HCT116 (cell line): ENCODE results near the gene ITIH3. TPM values are rescaled to one million over a fixed set of nuclear protein-coding genes. Genes with fewer than 3 reads are reported as not detected.

Experiments
- ATAC-seq: fragments of 200-7000 bp; cut with Tn5 transposase; 2 replicates; pipeline ENCODE4 v1.9.1; 2020; ENCODE audit warnings: mild to moderate bottlenecking, moderate library complexity
- BruUV-seq: library from RNA; stranded (reverse); fragments of 400-500 nt; replicated peaks from 2 replicates; lab custom pipeline; 2021; lab: Mats Ljungman, UMichigan
- CTCF ChIA-PET: fragments of 300-600 bp; sonication (Branson Sonifier 250); formaldehyde crosslinking; loops from one replicate; lab custom pipeline; 2021; ENCODE audit warnings: antibody characterized with exemption; lab: Charles Lee
- POLR2A ChIA-PET: fragments of 300-600, 350-600 bp; sonication (Branson Sonifier 250); formaldehyde crosslinking; loops from one replicate; lab custom pipeline; 2021; ENCODE audit warnings: antibody characterized with exemption; lab: Charles Lee
- RAD21 ChIA-PET, 2 experiments: fragments of 300-600 bp; sonication (Branson Sonifier 250); formaldehyde crosslinking; loops; one replicate each; lab custom pipeline; 2023; ENCODE audit warnings: low total read pairs in 2 of 2; ENCODE audit not compliant: uncharacterized antibody in 2 of 2, unreplicated experiment in 2 of 2, low non-redundant PET in 1 of 2; lab: Charles Lee
- DNase-seq: peaks from one replicate; pipeline ENCODE4 v3.0.0-alpha.2; 2010; ENCODE audit warnings: low read depth, low spot score
- H2AFZ ChIP-seq: fragments of 200-600 bp; shearing (Covaris generic), sonication (generic); 2 replicates; pipeline ENCODE4 v1.6.1; 2017; ENCODE audit warnings: low read depth, mixed run types, mixed read lengths, antibody characterized with exemption, low read length; ENCODE audit not compliant: poor library complexity, severe bottlenecking
- H3K27ac ChIP-seq: 2 replicates; pipeline ENCODE4 v1.5.1; 2012; ENCODE audit warnings: low read depth, low read length
- H3K27me3 ChIP-seq: fragments of 200-600 bp; sonication (generic); 2 replicates; pipeline ENCODE4 v1.6.1; 2016; ENCODE audit warnings: mixed run types, low read length, mixed read lengths; ENCODE audit not compliant: insufficient read depth
- H3K36me3 ChIP-seq, 2 experiments: fragments of 200-500 bp in 1 of 2; fragments of 200-600 bp in 1 of 2; sonication (Bioruptor generic) in 1 of 2; sonication (generic) in 1 of 2; 2 replicates each; pipeline versions ENCODE4 v1.5.1 to v1.6.1; 2014 to 2016; ENCODE audit warnings: low read length in 2 of 2, inconsistent platforms in 1 of 2, mixed read lengths in 1 of 2, mixed run types in 1 of 2; ENCODE audit not compliant: insufficient read depth in 2 of 2, control insufficient read depth in 1 of 2
- H3K4me1 ChIP-seq, 2 experiments: fragments of 200-600 bp in 1 of 2; sonication (generic) in 1 of 2; 2 replicates each; pipeline versions ENCODE4 v1.5.1 to v1.6.1; 2012 to 2017; ENCODE audit warnings: low read length in 2 of 2, inconsistent platforms in 1 of 2, mild to moderate bottlenecking in 1 of 2, mixed read lengths in 1 of 2, mixed run types in 1 of 2, moderate library complexity in 1 of 2; ENCODE audit not compliant: insufficient read depth in 2 of 2, control insufficient read depth in 1 of 2
- H3K4me2 ChIP-seq: fragments of 200-600 bp; sonication (generic); 2 replicates; pipeline ENCODE4 v1.6.1; 2017; ENCODE audit warnings: mixed run types, low read length, mixed read lengths
- H3K4me3 ChIP-seq, 2 experiments: fragments of 200-600 bp in 1 of 2; sonication (generic) in 1 of 2; replicated peaks in 1 of 2; 2 replicates each; pipeline ENCODE4 v1.5.1; 2011 to 2016; ENCODE audit warnings: low read length in 2 of 2, control low read depth in 1 of 2, low read depth in 1 of 2, mild to moderate bottlenecking in 1 of 2, mixed read lengths in 1 of 2, mixed run types in 1 of 2
- H3K79me2 ChIP-seq: fragments of 200-600 bp; sonication (generic); 2 replicates; pipeline ENCODE4 v1.6.1; 2017; ENCODE audit warnings: mild to moderate bottlenecking, mixed run types, low read length, moderate library complexity, mixed read lengths; ENCODE audit not compliant: insufficient read depth
- H3K9ac ChIP-seq: fragments of 200-600 bp; sonication (generic); 2 replicates; pipeline ENCODE4 v1.6.1; 2016; ENCODE audit warnings: low read length, mixed read lengths
- H3K9me2 ChIP-seq: fragments of 200-600 bp; sonication (generic), shearing (Covaris generic); 2 replicates; pipeline ENCODE4 v1.6.1; 2017; ENCODE audit warnings: mixed run types, mild to moderate bottlenecking, moderate library complexity; ENCODE audit not compliant: insufficient read depth
- H3K9me3 ChIP-seq, 2 experiments: fragments of 200-500 bp in 1 of 2; fragments of 200-600 bp in 1 of 2; sonication (Bioruptor generic) in 1 of 2; sonication (generic) in 1 of 2; 2 replicates each; pipeline ENCODE4 v1.6.1; 2014 to 2017; ENCODE audit warnings: low read length in 2 of 2, mixed read lengths in 2 of 2, inconsistent platforms in 1 of 2, low read depth in 1 of 2, mild to moderate bottlenecking in 1 of 2, mixed run types in 1 of 2, moderate library complexity in 1 of 2; ENCODE audit not compliant: control insufficient read depth in 1 of 2, insufficient read depth in 1 of 2
- H4K20me1 ChIP-seq: fragments of 200-600 bp; sonication (generic), shearing (Covaris generic); 2 replicates; pipeline ENCODE4 v1.6.1; 2017; ENCODE audit warnings: mixed run types, mild to moderate bottlenecking, moderate library complexity; ENCODE audit not compliant: insufficient read depth
- ATF3 ChIP-seq: IDR thresholded peaks from 2 replicates; pipeline ENCODE4 v1.6.1; 2012
- EGR1 ChIP-seq: IDR thresholded peaks from 2 replicates; pipeline ENCODE4 v1.6.1; 2012; ENCODE audit warnings: low read depth
- ELF1 ChIP-seq: IDR thresholded peaks from 2 replicates; pipeline ENCODE4 v1.6.1; 2012; ENCODE audit warnings: low read depth, borderline replicate concordance
- EZH2phosphoT487 ChIP-seq: fragments of 200-600 bp; IDR thresholded peaks from 2 replicates; pipeline ENCODE4 v1.6.1; 2018; ENCODE audit warnings: antibody characterized with exemption, borderline replicate concordance
- FOSL1 ChIP-seq: IDR thresholded peaks from 2 replicates; pipeline ENCODE4 v1.6.1; 2012; ENCODE audit warnings: low read depth
- JUND ChIP-seq: IDR thresholded peaks from 2 replicates; pipeline ENCODE4 v1.6.1; 2012
- POLR2AphosphoS5 ChIP-seq: IDR thresholded peaks from 2 replicates; pipeline ENCODE4 v1.6.1; 2011; ENCODE audit warnings: mild to moderate bottlenecking, low read depth, low read length, moderate library complexity
- SIN3A ChIP-seq: IDR thresholded peaks from 2 replicates; pipeline ENCODE4 v1.6.1; 2012; ENCODE audit warnings: low read depth
- SRF ChIP-seq: IDR thresholded peaks from 2 replicates; pipeline ENCODE4 v1.6.1; 2012; ENCODE audit warnings: low read depth
- YY1 ChIP-seq: IDR thresholded peaks from 2 replicates; pipeline ENCODE4 v1.6.1; 2011; ENCODE audit warnings: low read length, low read depth, moderate library complexity, mild to moderate bottlenecking; ENCODE audit not compliant: insufficient replicate concordance; ENCODE audit errors: extremely low read depth
- ZBTB33 ChIP-seq: IDR thresholded peaks from 2 replicates; pipeline ENCODE4 v1.6.1; 2011; ENCODE audit warnings: mild to moderate bottlenecking, low read length, moderate library complexity; ENCODE audit not compliant: insufficient replicate concordance; ENCODE audit errors: extremely low read depth
- ZFX ChIP-seq: fragments of 450-650 bp; IDR thresholded peaks from 2 replicates; pipeline ENCODE4 v1.6.1; 2017
- ZNF274 ChIP-seq: fragments of 200-500 bp; sonication (Bioruptor generic); IDR thresholded peaks from 2 replicates; pipeline ENCODE4 v1.6.1; 2014; ENCODE audit warnings: mild to moderate bottlenecking, low read depth, low read length, inconsistent platforms
- intact Hi-C: fragments of 100-400 bp; cut with micrococcal nuclease; formaldehyde crosslinking; loops from 2 replicates; pipeline ENCODE4 v1.10.0; 2022
- total RNA-seq: library from RNA; stranded (reverse); gene quantifications from one replicate; pipeline ENCODE4 v1.2.1, GENCODE V29; 2021; ENCODE audit not compliant: unreplicated experiment

Gene ITIH3
- total RNA-seq, 1 experiment from 2014 or later: 0.44 TPM

GRCh38 chr3:52774901-52775864, 19.4 kb upstream of the ITIH3 start:
- intact Hi-C loops: no loop called here
- Histone ChIP-seq H3K4me3 (no peak overlapping the region), H3K79me2 (peaks cover 1% of the 10 kb centered on the region), H3K36me3 (no peaks in the 10 kb centered on the region), H4K20me1 (no peaks in the 10 kb centered on the region), H3K27me3 (no peaks in the 10 kb centered on the region), H3K9ac (no peak overlapping the region), H3K4me2 (no peak overlapping the region), H2AFZ (no peak overlapping the region), H3K9me2 (no peaks in the 10 kb centered on the region), H3K4me1 (peaks cover 4 to 17% of the 10 kb centered on the region in 2 experiments; a peak in 3 of 4 replicates), H3K27ac (no peak overlapping the region), H3K9me3 (no peaks in the 10 kb centered on the region)
- ChIA-PET POLR2A (no interaction called here), CTCF (no interaction called here), RAD21 (no interaction called here)
- DNase-seq (no peak), ATAC-seq (no peak)
- no TSS peak for BruUV-seq
- no peak for TF ChIP-seq FOSL1
- no peak for TF ChIP-seq ATF3
- no peak for TF ChIP-seq EZH2phosphoT487
- no peak for TF ChIP-seq JUND
- no peak for TF ChIP-seq SRF
- TF ChIP-seq EGR1: no peak
- TF ChIP-seq YY1: no peak
- no peak for TF ChIP-seq ZBTB33
- no peak for TF ChIP-seq ELF1
- no peak for TF ChIP-seq POLR2AphosphoS5
- TF ChIP-seq SIN3A: no peak
- no peak for TF ChIP-seq ZFX
- TF ChIP-seq ZNF274: no peak
